A549 (cell line): Measurements from ENCODE around the gene PSMB7. TPM values are rescaled to one million over a fixed set of nuclear protein-coding genes. Genes with fewer than 3 reads are reported as not detected.
A peak's percentile ranks its signal among the peaks of the same experiment; 100 is the strongest.

Experiments used
- ATAC-seq, 2 experiments: fragments of 200-7000 bp in 1 of 2; fragments of >200 bp in 1 of 2; cut with Nextera tagmentation in 1 of 2; cut with Tn5 transposase in 1 of 2; 3 replicates each; pipeline versions ENCODE4 v1.8.0 to v1.9.1; 2018 to 2020; ENCODE audit warnings: mild to moderate bottlenecking in 1 of 2, moderate library complexity in 1 of 2
- CTCF ChIA-PET: fragments of 300-600 bp; sonication (Branson Sonifier 250); formaldehyde crosslinking; extraction: SDS; loops from one replicate; lab custom pipeline; 2021; ENCODE audit warnings: antibody characterized with exemption, inconsistent platforms; lab: Yijun Ruan, JAX
- POLR2A ChIA-PET: fragments of 350-600 bp; formaldehyde crosslinking; extraction: SDS; loops from one replicate; lab custom pipeline; 2021; ENCODE audit warnings: antibody characterized with exemption, inconsistent platforms; lab: Yijun Ruan, JAX
- DNase-seq, 2 experiments: peaks; one replicate each; pipeline versions ENCODE4 v3.0.0 to v3.0.0-alpha.2; 2011 to 2016; ENCODE audit warnings: low read depth in 1 of 2, low spot score in 1 of 2
- FAIRE-seq: peaks from 2 replicates; lab custom pipeline; 2011; peaks lifted over from hg19 to GRCh38; lab: Jason Lieb, UNC
- H3K27ac ChIP-seq, 2 experiments: fragments of >200 bp; sonication (Bioruptor Twin); formaldehyde crosslinking; 3 replicates each; pipeline ENCODE4 v1.5.1; 2016 to 2017
- H3K4me1 ChIP-seq: fragments of >200 bp; sonication (Bioruptor Twin); formaldehyde crosslinking; 3 replicates; pipeline ENCODE4 v1.6.1; 2016
- H3K4me2 ChIP-seq: fragments of >200 bp; sonication (Bioruptor Twin); formaldehyde crosslinking; 3 replicates; pipeline ENCODE4 v1.6.1; 2016
- H3K4me3 ChIP-seq: fragments of >200 bp; sonication (Bioruptor Twin); formaldehyde crosslinking; 3 replicates; pipeline ENCODE4 v1.5.1; 2016
- H3K9me3 ChIP-seq: fragments of >200 bp; sonication (Bioruptor Twin); formaldehyde crosslinking; 3 replicates; pipeline ENCODE4 v1.6.1; 2016
- ATOH8 ChIP-seq: fragments of 250-450 bp; sonication (Bioruptor Pico); IDR thresholded peaks from 2 replicates; pipeline ENCODE4 v1.5.0; 2020; ENCODE audit warnings: low read depth, mild to moderate bottlenecking, moderate library complexity
- BCL3 ChIP-seq: fragments of >200 bp; sonication (Bioruptor Twin); formaldehyde crosslinking; IDR thresholded peaks from 3 replicates; pipeline ENCODE4 v1.6.1; 2016
- BHLHE40 ChIP-seq: IDR thresholded peaks from 2 replicates; pipeline ENCODE4 v1.6.1; 2012; ENCODE audit warnings: low read depth, low read length, inconsistent platforms
- CBX2 ChIP-seq: fragments of 200-600 bp; sonication (generic); IDR thresholded peaks from 2 replicates; pipeline ENCODE4 v1.6.1; 2016; ENCODE audit warnings: low read depth, mild to moderate bottlenecking, borderline replicate concordance
- CHD2 ChIP-seq: fragments of 150-350 bp; IDR thresholded peaks from 2 replicates; pipeline ENCODE4 v1.6.1; 2014; ENCODE audit warnings: low read length; ENCODE audit not compliant: partially characterized antibody
- EHF ChIP-seq: fragments of 250-450 bp; sonication (Bioruptor Pico); IDR thresholded peaks from 2 replicates; pipeline ENCODE4 v1.5.0; 2020; ENCODE audit warnings: mild to moderate bottlenecking
- EHMT2 ChIP-seq: fragments of 200-600 bp; sonication (generic); IDR thresholded peaks from 2 replicates; pipeline ENCODE4 v1.6.1; 2016; ENCODE audit warnings: antibody characterized with exemption, low read depth, mild to moderate bottlenecking, moderate library complexity
- EP300 ChIP-seq, 2 experiments: fragments of >200 bp; sonication (Bioruptor Twin); formaldehyde crosslinking; IDR thresholded peaks; 2 replicates in 1 of 2; 3 replicates in 1 of 2; pipeline ENCODE4 v1.6.1; 2016 to 2017
- HDAC2 ChIP-seq: fragments of 200-600 bp; sonication (generic); IDR thresholded peaks from 2 replicates; pipeline ENCODE4 v1.6.1; 2016
- HES2 ChIP-seq: fragments of >200 bp; sonication (Bioruptor Twin); formaldehyde crosslinking; IDR thresholded peaks from 2 replicates; pipeline ENCODE4 v1.6.1; 2016
- HMGXB4 ChIP-seq: fragments of 250-450 bp; sonication (Bioruptor Pico); IDR thresholded peaks from 2 replicates; pipeline ENCODE4 v1.5.0; 2021; ENCODE audit warnings: mild to moderate bottlenecking, moderate library complexity, borderline replicate concordance
- HOXA7 ChIP-seq: fragments of 250-450 bp; sonication (Bioruptor Pico); IDR thresholded peaks from 2 replicates; pipeline ENCODE4 v1.5.0; 2020; ENCODE audit warnings: mild to moderate bottlenecking, moderate library complexity
- HOXB13 ChIP-seq: fragments of 250-450 bp; sonication (Bioruptor Pico); IDR thresholded peaks from 2 replicates; pipeline ENCODE4 v1.5.0; 2020; ENCODE audit warnings: low read depth, mild to moderate bottlenecking, moderate library complexity
- JUN ChIP-seq, 2 experiments: fragments of >200 bp; sonication (Bioruptor Twin); formaldehyde crosslinking; IDR thresholded peaks; 2 replicates in 1 of 2; 3 replicates in 1 of 2; pipeline ENCODE4 v1.6.1; 2016 to 2017
- JUNB ChIP-seq: fragments of >200 bp; sonication (Bioruptor Twin); formaldehyde crosslinking; IDR thresholded peaks from 2 replicates; pipeline ENCODE4 v1.6.1; 2016
- KDM5A ChIP-seq: fragments of 200-600 bp; sonication (generic); IDR thresholded peaks from 2 replicates; pipeline ENCODE4 v1.6.1; 2016; ENCODE audit warnings: antibody characterized with exemption, mild to moderate bottlenecking
- MAFK ChIP-seq: fragments of 450-650 bp; IDR thresholded peaks from 2 replicates; pipeline ENCODE4 v1.6.1; 2014; ENCODE audit not compliant: partially characterized antibody
- MYC ChIP-seq: IDR thresholded peaks from 2 replicates; pipeline ENCODE4 v1.6.1; 2012; ENCODE audit warnings: mild to moderate bottlenecking, inconsistent platforms, low read length, improper control_type of control experiment, borderline replicate concordance
- NFE2L2 ChIP-seq: fragments of 150-350 bp; conservative IDR thresholded peaks from 2 replicates; pipeline ENCODE4 v1.6.1; 2014; ENCODE audit warnings: low read length
- PBX3 ChIP-seq: IDR thresholded peaks from 2 replicates; pipeline ENCODE4 v1.6.1; 2012
- PHF8 ChIP-seq: fragments of 200-600 bp; sonication (generic); IDR thresholded peaks from 2 replicates; pipeline ENCODE4 v1.6.1; 2016; ENCODE audit warnings: low read depth, mild to moderate bottlenecking, antibody characterized with exemption, moderate library complexity, borderline replicate concordance
- RAD21 ChIP-seq, 2 experiments: fragments of >200 bp in 1 of 2; sonication (Bioruptor Twin) in 1 of 2; formaldehyde crosslinking in 1 of 2; IDR thresholded peaks in 1 of 2; conservative IDR thresholded peaks in 1 of 2; 2 replicates in 1 of 2; 3 replicates in 1 of 2; pipeline ENCODE4 v1.6.1; 2012 to 2018; ENCODE audit warnings: inconsistent platforms in 1 of 2
- SMC3 ChIP-seq: fragments of >200 bp; sonication (Bioruptor Twin); formaldehyde crosslinking; IDR thresholded peaks from 3 replicates; pipeline ENCODE4 v1.6.1; 2018; ENCODE audit warnings: inconsistent platforms
- TFCP2L1 ChIP-seq: fragments of 250-450 bp; sonication (Bioruptor Pico); IDR thresholded peaks from 2 replicates; pipeline ENCODE4 v1.5.0; 2021; ENCODE audit warnings: mild to moderate bottlenecking
- TP53 ChIP-seq: fragments of 250-450 bp; sonication (Bioruptor Pico); IDR thresholded peaks from 2 replicates; pipeline ENCODE4 v1.5.0; 2021; ENCODE audit warnings: mild to moderate bottlenecking, moderate library complexity
- USF2 ChIP-seq: fragments of 450-650 bp; IDR thresholded peaks from 2 replicates; pipeline ENCODE4 v1.6.1; 2014; ENCODE audit warnings: antibody characterized with exemption
- WGBS: methylation state at CpG from one replicate; pipeline ENCODE4 v1.1.6; 2017; ENCODE audit errors: missing lambda C conversion rate; 5-methylcytosine and 5-hydroxymethylcytosine counted together
- polyA plus RNA-seq, 4 experiments: library from polyadenylated mRNA; depleted of rRNA in 3 of 4; stranded (reverse); fragments of >200 nt; fragmentation: RNase III in 1 of 4; extraction: RNeasy Plus Mini Kit Qiagen cat#74134 plus additional on column Dnase treatment in 1 of 4; gene quantifications; 2 replicates in 3 of 4; 3 replicates in 1 of 4; pipeline ENCODE4 v1.2.3, GENCODE V29; 2011 to 2017

PSMB7 gene
- polyA plus RNA-seq, 2 of the 4 experiments (the other 2 are of a cell fraction): 332 to 418 TPM

GRCh38 chr9:124457887-124458431 is 42.7 kb upstream of the PSMB7 start:
- no peak overlapping the region for H3K4me2 ChIP-seq
- H3K4me3 ChIP-seq: no peak overlapping the region
- ATAC-seq (no peak), FAIRE-seq (no peak), DNase-seq (no peak)
- TF ChIP-seq EP300 (IDR thresholded peaks at IDR 0.05) (no peak), CBX2 (no peak), NFE2L2 (no peak), JUNB (no peak), RAD21 (conservative IDR thresholded peaks at IDR 0.05 in 1 of 2, IDR thresholded peaks at IDR 0.05 in 1 of 2) (no peak), USF2 (no peak), HOXB13 (CRISPR knock-in tag) (no peak), SMC3 (no peak), BCL3 (no peak), MYC (no peak), TFCP2L1 (CRISPR knock-in tag) (no peak), PBX3 (no peak), HES2 (no peak)
- H3K9me3 ChIP-seq: peaks cover 6% of the 10 kb centered on the region; the same call in 1 of the 3 replicates
- WGBS: 64% methylated on average over 7 of the region's 8 CpGs
- peaks cover 2% of the 10 kb centered on the region; the same call in 2 of the 3 replicates for H3K4me1 ChIP-seq
- ChIA-PET POLR2A (no interaction called here), CTCF (interaction anchor here (1.1 to 2.2 kb wide), 3 partner anchors 13 to 37 kb away, joined by 3 to 6 read pairs (median 4); no protein-coding TSS in a partner anchor)
- no peak overlapping the region for H3K27ac ChIP-seq

- Histone ChIP-seq H3K9me3 (peaks cover 6% of the 10 kb centered on the region; the same call in 1 of the 3 replicates), H3K4me3 (no peak overlapping the region), H3K4me1 (peaks cover 7% of the 10 kb centered on the region; the same call in 2 of the 3 replicates), H3K4me2 (no peak overlapping the region), H3K27ac (no peak overlapping the region)
- ChIA-PET CTCF (interaction anchor here (0.9 to 2.2 kb wide), 5 partner anchors 12 to 38 kb away, joined by 3 to 6 read pairs (median 4); no protein-coding TSS in a partner anchor), POLR2A (no interaction called here)
- 83% methylated on average over 18 of the region's 18 CpGs for WGBS
- ATAC-seq: no peak
- DNase-seq: no peak
- FAIRE-seq: no peak
- TF ChIP-seq TFCP2L1 (CRISPR knock-in tag) (no peak), JUN (IDR thresholded peaks at IDR 0.05) (no peak), CHD2 (no peak), HDAC2 (no peak), HES2 (no peak), TP53 (CRISPR knock-in tag) (no peak), SMC3 (no peak), PHF8 (no peak), BHLHE40 (no peak), HOXA7 (CRISPR knock-in tag) (no peak), HMGXB4 (CRISPR knock-in tag) (no peak), EHMT2 (no peak), ATOH8 (CRISPR knock-in tag) (no peak), NFE2L2 (peak; percentile 47), EP300 (IDR thresholded peaks at IDR 0.05) (no peak), BCL3 (no peak), KDM5A (no peak), EHF (CRISPR knock-in tag) (no peak), MAFK (peak; percentile 69)
Measured at GRCh38 chr9:124457079-124457886, 42.0 kb upstream of the PSMB7 start.
